ENCODE results near the gene COL9A1. TPM values are rescaled to one million over a fixed set of nuclear protein-coding genes. Genes with fewer than 3 reads are reported as not detected.

Gene COL9A1
- total RNA-seq, 1 donor from 2014 or later = not detected

DNA sequence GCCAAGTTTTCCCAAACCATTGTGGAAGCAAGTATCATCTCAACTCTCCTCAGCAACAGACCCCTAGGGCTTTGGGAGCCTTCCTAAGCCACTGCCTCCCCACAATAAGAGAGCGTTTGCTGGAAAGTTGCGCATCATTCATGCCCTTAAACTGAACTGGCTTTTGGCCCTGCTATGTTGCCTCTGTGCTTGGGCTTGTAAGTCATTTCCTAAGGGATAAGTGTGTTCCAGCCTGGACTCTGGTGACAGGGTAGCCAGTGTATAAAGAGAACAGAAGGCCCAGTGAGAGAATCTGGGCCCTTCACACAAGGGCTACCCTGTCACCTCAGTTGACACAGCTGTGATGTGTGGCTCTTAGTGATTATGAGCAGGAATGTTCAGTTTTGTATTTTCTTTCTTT lies 77.8 kb downstream of the COL9A1 start:
- H3K27ac Mint-ChIP-seq (ENCODE audit: unreplicated experiment) = no peak overlapping the region
- TF ChIP-seq, protein P1, sequence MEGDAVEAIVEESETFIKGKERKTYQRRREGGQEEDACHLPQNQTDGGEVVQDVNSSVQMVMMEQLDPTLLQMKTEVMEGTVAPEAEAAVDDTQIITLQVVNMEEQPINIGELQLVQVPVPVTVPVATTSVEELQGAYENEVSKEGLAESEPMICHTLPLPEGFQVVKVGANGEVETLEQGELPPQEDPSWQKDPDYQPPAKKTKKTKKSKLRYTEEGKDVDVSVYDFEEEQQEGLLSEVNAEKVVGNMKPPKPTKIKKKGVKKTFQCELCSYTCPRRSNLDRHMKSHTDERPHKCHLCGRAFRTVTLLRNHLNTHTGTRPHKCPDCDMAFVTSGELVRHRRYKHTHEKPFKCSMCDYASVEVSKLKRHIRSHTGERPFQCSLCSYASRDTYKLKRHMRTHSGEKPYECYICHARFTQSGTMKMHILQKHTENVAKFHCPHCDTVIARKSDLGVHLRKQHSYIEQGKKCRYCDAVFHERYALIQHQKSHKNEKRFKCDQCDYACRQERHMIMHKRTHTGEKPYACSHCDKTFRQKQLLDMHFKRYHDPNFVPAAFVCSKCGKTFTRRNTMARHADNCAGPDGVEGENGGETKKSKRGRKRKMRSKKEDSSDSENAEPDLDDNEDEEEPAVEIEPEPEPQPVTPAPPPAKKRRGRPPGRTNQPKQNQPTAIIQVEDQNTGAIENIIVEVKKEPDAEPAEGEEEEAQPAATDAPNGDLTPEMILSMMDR (IDR thresholded peaks at IDR 0.05) = no peak
- no peak for DNase-seq (ENCODE audit: extremely low spot score, unreplicated experiment)
- H3K36me3 Mint-ChIP-seq (ENCODE audit: unreplicated experiment) = no peaks in the 10 kb centered on the region
- H3K4me1 Mint-ChIP-seq (ENCODE audit: unreplicated experiment) = no peaks in the 10 kb centered on the region
- H3K9me3 Mint-ChIP-seq (ENCODE audit: unreplicated experiment) = no peaks in the 10 kb centered on the region
- H3K4me3 Mint-ChIP-seq (ENCODE audit: unreplicated experiment) = no peak overlapping the region
- H3K27me3 Mint-ChIP-seq (ENCODE audit: unreplicated experiment) = peaks cover 14% of the 10 kb centered on the region

DNA sequence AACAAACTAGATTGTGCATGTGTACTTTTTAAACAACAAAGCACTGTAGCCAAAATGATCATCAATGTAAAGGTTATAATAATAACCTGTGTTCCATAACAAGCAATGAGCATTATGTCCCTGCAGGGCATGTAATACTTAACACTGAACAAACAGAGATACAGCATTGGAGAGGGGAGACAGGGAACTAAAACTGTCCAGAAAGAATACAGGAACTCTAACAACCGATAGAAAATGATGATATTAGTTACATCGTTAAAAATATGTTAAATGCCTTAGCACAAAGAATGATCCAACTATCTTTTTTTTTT lies 80.5 kb downstream of the COL9A1 start:
- Mint-ChIP-seq H3K4me3 (ENCODE audit: unreplicated experiment) (no peak overlapping the region), H3K4me1 (ENCODE audit: unreplicated experiment) (no peaks in the 10 kb centered on the region), H3K9me3 (ENCODE audit: unreplicated experiment) (no peaks in the 10 kb centered on the region)

DNA sequence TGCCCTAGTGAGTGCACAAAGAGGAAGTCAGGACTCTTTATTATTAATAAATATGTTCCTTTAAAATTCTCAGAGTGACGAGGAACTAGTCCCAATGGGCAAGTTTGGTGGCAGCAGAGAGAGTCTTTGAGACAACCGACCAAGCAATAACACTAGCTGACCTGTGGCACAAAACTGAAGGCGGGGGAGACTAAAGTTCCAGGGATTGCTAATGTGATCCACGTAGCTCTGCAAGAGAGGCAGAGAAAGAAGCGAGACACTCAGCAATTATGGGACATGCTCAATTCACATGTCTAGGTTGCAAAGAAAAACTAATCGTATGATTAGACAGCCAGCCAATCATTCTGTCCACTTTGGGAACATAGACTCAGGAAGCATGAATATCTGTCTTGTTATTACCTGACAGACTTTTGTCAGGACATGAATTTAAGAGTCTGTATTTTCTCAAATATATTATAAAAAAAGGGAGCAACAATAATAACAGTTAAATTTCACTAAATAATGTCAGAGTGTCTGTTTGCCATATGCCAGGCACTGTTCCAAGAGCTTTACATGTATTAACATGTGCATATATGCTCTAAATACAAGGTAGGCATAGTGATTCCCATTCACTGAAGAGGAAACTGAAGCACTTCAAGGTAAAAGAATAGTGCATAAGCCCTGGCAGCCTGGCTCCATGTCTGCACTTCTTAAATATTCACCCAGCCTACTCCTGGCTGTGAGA lies 81.0 kb downstream of the COL9A1 start:
- TF ChIP-seq, protein P1 (IDR thresholded peaks at IDR 0.05) = no peak
- Mint-ChIP-seq H3K9me3 (ENCODE audit: unreplicated experiment) (no peaks in the 10 kb centered on the region), H3K4me1 (ENCODE audit: unreplicated experiment) (no peaks in the 10 kb centered on the region), H3K36me3 (ENCODE audit: unreplicated experiment) (no peaks in the 10 kb centered on the region), H3K4me3 (ENCODE audit: unreplicated experiment) (no peak overlapping the region), H3K27me3 (ENCODE audit: unreplicated experiment) (peaks cover 31% of the 10 kb centered on the region), H3K27ac (ENCODE audit: unreplicated experiment) (no peak overlapping the region)
- DNase-seq (ENCODE audit: extremely low spot score, unreplicated experiment) = no peak

More for the DNA sequence above, 80.5 kb downstream of the COL9A1 start:
- no peaks in the 10 kb centered on the region for H3K36me3 Mint-ChIP-seq (ENCODE audit: unreplicated experiment)
- peaks cover 27% of the 10 kb centered on the region for H3K27me3 Mint-ChIP-seq (ENCODE audit: unreplicated experiment)
- TF ChIP-seq, protein P1 (IDR thresholded peaks at IDR 0.05) = no peak
- DNase-seq (ENCODE audit: extremely low spot score, unreplicated experiment) = no peak
- no peak overlapping the region for H3K27ac Mint-ChIP-seq (ENCODE audit: unreplicated experiment)

DNA sequence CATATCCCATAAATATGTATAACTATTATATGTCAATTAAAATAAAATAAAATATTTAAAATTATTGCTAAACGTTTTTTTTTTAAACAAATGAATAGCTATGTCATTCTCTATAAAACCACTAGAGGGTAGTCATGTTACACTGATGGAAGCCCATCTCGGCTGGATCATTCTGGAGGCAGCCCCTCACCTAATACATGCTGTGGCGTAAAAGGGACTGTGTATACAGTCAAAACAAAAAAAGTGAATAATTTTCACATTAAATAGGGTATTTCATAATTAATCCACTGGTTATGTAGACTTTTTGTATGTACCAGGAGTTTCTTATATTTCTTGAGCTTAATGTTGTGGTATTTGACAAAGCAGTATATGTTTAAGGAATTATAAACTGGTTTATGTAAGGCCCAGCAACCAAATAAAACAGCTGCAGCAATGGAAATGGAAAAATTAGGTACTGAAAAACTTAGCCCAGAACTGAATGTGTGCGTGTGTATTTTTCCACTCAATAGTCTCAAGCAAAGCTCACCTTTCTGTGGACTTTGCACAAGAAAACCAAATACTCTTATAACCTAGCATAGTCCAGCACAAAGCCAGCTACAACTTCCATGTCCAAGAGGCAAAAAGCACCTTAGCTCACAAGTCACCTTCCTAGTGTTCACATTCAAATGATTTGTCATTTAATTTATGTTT lies 81.7 kb downstream of the COL9A1 start:
- no peaks in the 10 kb centered on the region for H3K9me3 Mint-ChIP-seq (ENCODE audit: unreplicated experiment)
- H3K36me3 Mint-ChIP-seq (ENCODE audit: unreplicated experiment) = no peaks in the 10 kb centered on the region
- H3K4me3 Mint-ChIP-seq (ENCODE audit: unreplicated experiment) = no peak overlapping the region
- no peak overlapping the region for H3K27ac Mint-ChIP-seq (ENCODE audit: unreplicated experiment)
- H3K27me3 Mint-ChIP-seq (ENCODE audit: unreplicated experiment) = peaks cover 37% of the 10 kb centered on the region
- TF ChIP-seq, protein P1 (IDR thresholded peaks at IDR 0.05) = peak; percentile 74
- H3K4me1 Mint-ChIP-seq (ENCODE audit: unreplicated experiment) = no peaks in the 10 kb centered on the region
- no peak for DNase-seq (ENCODE audit: extremely low spot score, unreplicated experiment)

DNA sequence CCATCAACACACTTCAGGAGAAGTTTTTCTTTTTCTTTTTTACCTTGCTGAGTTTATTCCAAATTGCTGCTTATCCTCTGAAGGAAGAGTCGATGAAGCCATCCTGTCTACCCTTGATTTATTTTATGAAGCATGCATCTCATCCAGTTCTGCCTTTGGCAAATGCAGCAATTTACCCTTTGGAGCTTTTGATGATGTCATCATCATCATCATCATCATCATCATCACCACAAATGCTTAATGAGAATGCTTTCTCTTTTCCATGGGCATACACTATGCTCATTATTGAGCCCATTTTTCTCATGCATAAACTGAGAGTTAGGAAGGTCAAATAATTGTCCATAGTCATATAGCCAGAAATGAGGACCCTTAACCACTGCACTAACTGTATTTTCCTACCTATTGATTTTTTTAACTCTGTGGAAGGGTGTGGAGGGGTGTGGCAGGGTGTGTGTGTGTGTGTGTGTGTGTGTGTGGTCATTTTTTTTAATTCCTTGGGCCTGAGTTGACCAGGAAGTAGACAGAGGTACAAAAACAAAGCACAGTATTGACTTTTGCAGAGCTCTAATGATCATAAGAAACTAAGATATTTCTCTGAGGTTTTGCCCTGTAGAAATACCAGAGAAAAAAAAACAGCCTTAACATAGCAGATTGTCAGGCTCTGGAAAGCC lies 82.8 kb downstream of the COL9A1 start:
- no peaks in the 10 kb centered on the region for H3K4me1 Mint-ChIP-seq (ENCODE audit: unreplicated experiment)
- no peak overlapping the region for H3K27ac Mint-ChIP-seq (ENCODE audit: unreplicated experiment)
- H3K4me3 Mint-ChIP-seq (ENCODE audit: unreplicated experiment) = no peak overlapping the region
- no peak for DNase-seq (ENCODE audit: extremely low spot score, unreplicated experiment)
- no peaks in the 10 kb centered on the region for H3K9me3 Mint-ChIP-seq (ENCODE audit: unreplicated experiment)
- H3K27me3 Mint-ChIP-seq (ENCODE audit: unreplicated experiment) = peaks cover 44% of the 10 kb centered on the region
- TF ChIP-seq, protein P1 (IDR thresholded peaks at IDR 0.05) = no peak
- H3K36me3 Mint-ChIP-seq (ENCODE audit: unreplicated experiment) = no peaks in the 10 kb centered on the region

Measured in osteocyte (in vitro differentiated cells).